Limb (tissue), 2 donors: ENCODE measurements around the gene LMNTD2.
"Not testable (repeated sequence)": the region's sequence is repeated elsewhere in the genome, so short reads cannot be mapped to it uniquely, and the experiment has no call there.

Experiments used
- DNase-seq, 2 donors: peaks; one replicate each; pipeline ENCODE4 v3.0.0-alpha.2; 2016; ENCODE audit errors: extremely low spot score in 2 of 2

LMNTD2 gene

DNA sequence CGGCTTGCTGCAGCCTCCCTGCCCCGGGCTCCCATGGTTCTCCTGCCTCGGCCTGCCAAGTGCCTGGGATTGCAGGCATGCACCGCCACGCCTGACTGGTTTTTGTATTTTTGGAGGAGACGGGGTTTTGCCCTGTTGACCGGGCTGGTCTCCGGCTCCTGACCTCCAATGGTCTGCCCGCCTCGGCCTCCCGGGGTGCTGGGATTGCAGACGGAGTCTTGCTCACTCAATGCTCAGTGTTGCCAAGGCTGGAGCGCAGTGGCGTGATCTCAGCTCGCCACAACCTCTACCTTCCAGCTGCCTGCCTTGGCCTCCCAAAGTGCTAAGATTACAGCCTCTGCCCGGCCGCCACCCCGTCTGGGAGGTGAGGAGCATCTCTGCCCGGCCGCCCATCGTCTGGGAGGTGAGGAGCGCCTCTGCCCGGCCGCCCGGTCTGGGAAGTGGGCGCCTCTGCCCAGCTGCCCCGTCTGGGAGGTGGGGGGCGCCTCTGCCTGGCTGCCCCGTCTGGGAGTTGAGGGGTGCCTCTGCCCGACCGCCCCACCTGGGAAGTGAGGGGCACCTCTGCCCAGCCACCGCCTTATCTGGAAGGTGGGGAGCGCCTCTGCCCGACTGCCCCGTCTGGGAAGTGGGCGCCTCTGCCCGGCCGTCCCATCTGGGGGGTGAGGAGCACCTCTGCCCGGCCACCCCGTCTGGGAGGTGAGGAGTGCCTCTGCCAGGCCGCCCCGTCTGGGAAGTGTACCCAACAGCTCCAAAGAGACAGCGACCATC is 43.4 kb downstream of the LMNTD2 start:
- not testable (repeated sequence) for DNase-seq

DNA sequence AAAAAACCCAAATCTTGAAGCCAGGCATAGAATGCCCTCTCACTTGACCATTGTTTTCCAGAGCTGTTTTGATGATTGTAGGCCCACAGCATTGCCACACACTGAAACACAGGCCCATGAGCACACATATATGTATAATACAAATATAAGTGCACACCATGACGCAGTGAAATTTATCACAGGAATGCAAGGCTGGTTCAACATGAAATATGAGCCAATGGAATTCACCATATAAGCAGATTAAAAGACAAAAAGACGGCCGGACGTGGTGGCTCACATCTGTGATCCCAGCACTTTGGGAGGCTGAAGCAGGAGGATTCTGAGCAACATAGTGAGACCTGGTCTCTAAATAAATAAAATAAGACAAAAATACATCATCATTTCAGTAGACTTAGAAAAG is 44.1 kb downstream of the LMNTD2 start:
- no peak for DNase-seq

DNA sequence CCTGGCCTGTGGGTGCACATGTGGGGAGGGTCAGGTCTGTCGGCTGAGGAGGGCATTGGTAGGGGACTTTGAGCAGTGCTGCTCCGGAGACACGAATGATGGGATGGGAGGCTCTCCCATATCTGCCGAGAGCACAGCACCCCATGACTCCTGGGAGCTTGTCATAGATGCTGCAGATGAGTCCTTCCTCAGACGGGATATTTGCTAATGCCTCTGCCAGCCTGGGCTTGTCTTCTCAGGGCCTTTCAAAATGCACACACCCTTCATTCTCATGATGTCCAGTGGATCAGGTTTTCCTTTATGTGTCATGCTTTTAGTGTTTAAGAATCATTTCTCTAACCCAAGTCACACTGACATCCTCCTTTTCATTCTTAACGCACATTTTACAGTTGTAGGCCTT is 45.4 kb downstream of the LMNTD2 start:
- no peak for DNase-seq

DNA sequence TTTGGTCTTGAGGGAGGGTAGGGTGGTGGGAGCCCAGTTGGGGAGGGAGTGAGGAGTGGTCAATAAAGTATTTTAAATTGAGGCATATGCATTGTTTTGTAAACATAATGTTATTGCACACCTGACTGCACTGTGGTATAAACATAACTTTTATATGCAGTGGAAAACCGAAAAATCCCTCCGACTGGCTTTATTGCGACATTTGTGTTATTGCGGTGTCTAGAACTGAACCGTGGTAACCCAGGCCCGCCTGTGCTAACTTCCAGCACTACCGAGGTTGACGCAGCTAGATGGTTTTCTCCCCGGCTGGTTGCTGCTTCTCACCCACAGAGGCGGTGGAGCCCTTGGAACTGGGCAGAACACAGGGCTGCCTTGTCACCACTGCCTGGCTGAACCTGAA is 45.9 kb downstream of the LMNTD2 start:
- no peak for DNase-seq

DNA sequence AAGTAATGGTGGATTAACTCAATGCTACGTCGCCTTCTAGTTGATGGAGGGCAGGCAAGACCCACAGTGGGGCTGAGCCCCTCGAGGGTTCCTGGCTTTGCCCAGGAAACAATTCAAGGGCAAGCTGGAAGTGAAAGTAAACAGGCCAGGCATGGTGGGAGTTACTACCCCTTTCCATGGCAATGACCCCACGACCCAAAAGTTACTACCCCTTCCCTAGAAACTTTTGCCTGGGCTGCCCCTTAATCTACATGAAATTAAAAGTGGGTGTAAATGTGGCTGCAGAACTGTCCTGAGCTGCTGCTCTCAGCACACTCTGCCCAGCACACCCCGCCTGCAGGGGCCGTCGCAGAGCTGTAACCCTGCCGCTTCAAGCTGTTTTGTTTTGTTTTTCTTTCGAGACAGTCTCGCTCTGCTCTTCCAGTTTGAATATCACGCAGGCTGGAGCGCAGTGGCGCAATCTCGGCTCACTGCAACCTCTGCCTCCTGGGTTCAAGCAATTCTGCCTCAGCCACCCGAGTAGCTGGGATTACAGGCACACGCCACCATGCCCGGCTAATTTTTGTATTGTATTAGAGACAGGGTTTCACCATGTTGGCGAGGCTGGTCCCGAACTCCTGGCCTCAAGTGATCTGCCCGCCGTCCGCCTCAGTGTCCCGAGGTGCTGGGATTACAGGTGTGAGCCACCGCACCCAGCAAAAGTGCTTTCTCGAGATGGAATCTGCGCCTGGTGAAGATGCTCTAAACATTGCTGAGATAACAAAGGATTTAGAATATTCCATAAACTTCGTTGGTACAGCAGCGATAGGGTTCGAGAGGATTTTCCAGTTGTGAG is 47.6 kb downstream of the LMNTD2 start:
- no peak for DNase-seq

DNA sequence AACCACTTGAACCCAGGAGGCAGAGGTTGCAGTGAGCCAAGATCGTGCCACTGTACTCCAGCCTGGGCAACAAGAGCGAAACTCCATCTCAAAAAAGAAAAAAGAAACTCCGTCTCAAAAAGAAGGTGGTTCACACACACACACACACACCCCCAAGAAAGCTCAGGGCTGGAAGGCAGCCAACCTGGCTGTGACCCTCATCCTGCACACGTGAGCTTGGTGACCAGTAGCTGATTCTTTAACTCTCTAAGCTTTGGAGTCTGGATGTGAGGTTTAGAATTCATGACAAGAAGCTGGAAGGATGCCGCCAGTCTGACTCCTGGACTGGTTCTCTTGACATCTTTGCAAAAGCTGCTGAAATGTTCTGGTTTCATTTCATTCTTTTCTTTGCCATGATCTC is 51.6 kb downstream of the LMNTD2 start:
- no peak for DNase-seq

DNA sequence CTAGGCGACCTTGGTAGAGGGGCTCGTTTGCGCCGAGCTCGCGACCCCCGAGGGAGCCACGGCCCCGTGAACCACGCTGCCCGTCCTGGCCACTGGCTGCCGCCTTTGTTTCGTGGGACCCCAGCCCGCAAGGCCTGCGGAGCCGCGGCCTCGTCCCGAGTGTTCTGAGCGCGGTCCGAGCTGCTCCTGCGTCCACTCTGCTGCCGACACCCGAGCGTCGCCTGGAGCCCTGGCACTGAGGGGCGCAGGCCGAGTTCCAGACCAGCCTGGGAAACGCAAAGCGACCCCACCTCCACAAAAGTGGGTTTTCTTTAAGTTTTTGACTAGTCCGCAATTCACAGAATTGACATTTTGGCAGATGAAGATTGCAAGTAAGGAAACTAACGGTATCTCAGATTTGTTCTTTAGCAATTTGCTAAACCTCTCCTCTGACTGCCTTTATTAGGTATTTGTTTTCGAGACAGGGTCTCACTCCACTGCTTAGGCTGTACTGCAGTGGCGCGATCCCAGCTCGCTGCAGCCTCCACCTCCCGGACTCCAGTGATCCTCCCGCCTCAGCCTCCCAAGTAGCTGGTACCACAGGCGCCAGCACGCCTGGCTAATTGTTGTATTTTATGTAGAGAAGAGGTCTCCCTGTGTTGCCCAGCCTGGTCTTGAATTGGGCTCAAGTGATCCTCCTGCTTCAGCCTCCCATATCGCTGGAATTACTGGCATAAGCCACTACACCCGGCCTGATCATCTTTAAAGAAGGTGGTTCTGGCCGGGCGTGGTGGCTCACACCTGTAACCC is 52.6 kb downstream of the LMNTD2 start:
- DNase-seq: peak in 1 of 2 donors; percentile 32

DNA sequence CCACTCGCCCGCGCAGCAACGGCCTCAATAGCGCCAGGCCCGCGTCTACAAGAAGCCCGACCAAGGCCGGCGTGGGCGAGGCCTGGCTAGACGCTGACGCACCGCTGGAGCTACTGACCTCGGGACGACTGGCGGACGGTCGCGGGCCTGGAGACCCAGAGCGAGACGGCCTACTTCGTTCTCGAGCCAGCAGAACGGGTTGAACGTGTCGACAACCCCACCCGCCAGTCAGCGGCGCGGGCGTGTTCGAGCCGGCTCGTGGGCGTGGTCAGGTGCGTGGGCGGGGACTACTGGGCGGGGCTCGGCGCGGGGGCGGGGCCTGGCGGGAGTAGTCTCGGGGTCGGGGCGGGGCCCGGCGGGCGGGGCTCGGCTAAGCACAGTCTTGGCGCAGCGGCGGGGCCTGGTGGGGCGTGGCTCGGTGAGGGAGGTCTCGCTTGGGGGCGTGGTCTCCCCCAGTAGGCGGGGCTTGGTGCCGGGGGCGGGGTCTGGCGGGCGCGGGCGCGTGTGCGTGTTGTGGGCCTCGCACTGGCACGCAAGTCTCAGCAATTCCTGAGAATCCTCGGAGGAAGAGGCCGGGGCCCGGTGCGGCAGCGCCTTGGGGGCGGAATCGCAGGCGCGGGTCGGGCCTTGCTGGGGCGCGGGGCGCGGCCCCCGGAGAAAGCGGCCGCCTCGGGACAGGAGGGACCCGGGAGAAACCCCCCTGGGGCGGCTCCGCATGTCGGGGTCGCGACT is 53.4 kb downstream of the LMNTD2 start, which contains the start of gene RNH1:
Gene RNH1 (minus strand): TSS at position 248 of the 732 bp plus-strand sequence. CDS start 5,080 bp downstream, outside the sequence.
- DNase-seq: peak; percentile 96 to 100

DNA sequence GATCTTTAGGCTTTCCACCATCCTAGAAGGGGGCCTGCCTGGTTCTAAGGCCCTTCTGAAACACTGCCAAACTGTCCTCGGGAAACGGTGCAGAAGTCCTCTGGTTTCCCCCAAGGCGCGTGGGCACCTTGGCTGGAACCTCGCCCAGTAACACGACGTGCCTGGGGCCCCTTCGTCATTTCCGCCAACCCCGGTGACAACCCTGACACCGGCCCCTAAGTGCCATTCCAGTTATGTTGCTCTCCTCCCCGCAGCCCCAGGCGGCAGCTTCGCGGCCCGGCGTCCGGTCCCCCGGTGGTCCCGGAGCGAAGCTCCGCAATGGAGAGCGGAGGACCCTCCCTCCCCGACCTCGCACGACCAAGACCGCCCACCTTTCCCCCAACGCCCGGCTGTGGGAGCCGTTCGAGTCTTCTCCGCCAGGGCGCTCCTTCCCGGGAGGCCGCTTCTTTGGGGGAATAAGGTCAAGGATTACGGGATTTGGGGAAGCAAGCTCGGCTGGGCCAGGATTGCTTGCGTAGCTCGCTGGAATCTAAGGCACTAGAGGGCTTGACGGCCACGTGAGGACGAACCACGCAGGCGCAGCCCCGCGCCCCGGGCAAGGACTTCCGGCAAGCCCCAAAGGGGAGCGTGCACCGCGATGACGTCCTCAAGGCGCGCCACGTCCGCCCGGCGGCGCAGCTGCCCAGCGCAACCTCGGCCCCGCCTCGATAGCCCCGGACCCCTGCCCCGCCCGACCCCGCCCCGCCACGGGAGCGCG is 54.1 kb downstream of the LMNTD2 start:
- DNase-seq: peak; percentile 96 to 99

DNA sequence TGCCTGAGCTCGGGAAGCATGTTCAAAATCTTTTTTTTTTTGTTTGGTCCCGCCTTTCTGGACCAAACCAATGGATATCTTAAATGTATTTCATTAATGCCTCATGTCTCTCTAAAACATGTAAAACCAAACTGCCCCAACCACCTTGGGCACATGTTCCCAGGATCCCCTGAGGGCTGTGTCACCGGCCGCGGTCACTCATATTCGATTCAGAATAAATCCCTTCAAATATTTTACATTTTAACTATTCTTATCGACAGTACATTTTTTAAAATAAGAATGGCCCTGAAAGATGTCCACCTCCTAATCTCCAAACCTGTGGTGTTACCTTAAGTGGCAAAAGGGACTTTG is 55.6 kb downstream of the LMNTD2 start:
- DNase-seq: no peak
